Neural cell (in vitro differentiated cells): ENCODE results near the gene C9orf57. TPM values are rescaled to one million over a fixed set of nuclear protein-coding genes. Genes with fewer than 3 reads are reported as not detected.

Experiments
- H2AFZ ChIP-seq: fragments of 200-600, 300-800 bp; sonication (generic), shearing (Covaris generic); 2 replicates; pipeline ENCODE4 v1.6.0; 2014; ENCODE audit warnings: low read depth, mild to moderate bottlenecking, antibody characterized with exemption, low read length, moderate library complexity
- H3F3A ChIP-seq: fragments of 200-600 bp; shearing (Covaris generic); 2 replicates; pipeline ENCODE4 v1.6.1; 2016; ENCODE audit warnings: mild to moderate bottlenecking, moderate library complexity, mixed read lengths, antibody characterized with exemption, low read length; ENCODE audit not compliant: insufficient read depth, poor library complexity, severe bottlenecking
- H3K27ac ChIP-seq: fragments of 200-600, 300-800 bp; sonication (generic), shearing (Covaris generic); 2 replicates; pipeline ENCODE4 v1.5.1; 2014; ENCODE audit warnings: mild to moderate bottlenecking, low read length, moderate library complexity
- H3K27me3 ChIP-seq: fragments of 300-800, 200-600 bp; sonication (generic), shearing (Covaris generic); 2 replicates; pipeline ENCODE4 v1.6.0; 2014; ENCODE audit warnings: mild to moderate bottlenecking, low read depth, low read length, moderate library complexity; ENCODE audit not compliant: insufficient read depth
- H3K36me3 ChIP-seq: fragments of 300-800, 200-600 bp; sonication (generic), shearing (Covaris generic); 2 replicates; pipeline ENCODE4 v1.5.1; 2014; ENCODE audit warnings: mild to moderate bottlenecking, antibody characterized with exemption, low read length, moderate library complexity; ENCODE audit not compliant: insufficient read depth
- H3K4me2 ChIP-seq: fragments of 300-800, 200-600 bp; sonication (generic), shearing (Covaris generic); 2 replicates; pipeline ENCODE4 v1.6.0; 2014; ENCODE audit warnings: mild to moderate bottlenecking, low read length
- H3K4me3 ChIP-seq: fragments of 300-800, 200-600 bp; sonication (generic), shearing (Covaris generic); 2 replicates; pipeline ENCODE4 v1.5.1; 2014; ENCODE audit warnings: mild to moderate bottlenecking, low read length, moderate library complexity
- H3K79me2 ChIP-seq: fragments of 200-600 bp; shearing (Covaris generic); replicated peaks from 2 replicates; pipeline ENCODE4 v1.6.0; 2014; ENCODE audit warnings: mild to moderate bottlenecking, low read length, moderate library complexity; ENCODE audit not compliant: insufficient read depth
- H3K9ac ChIP-seq: fragments of 300-800, 200-600 bp; sonication (generic), shearing (Covaris generic); 2 replicates; pipeline ENCODE4 v1.6.1; 2016; ENCODE audit warnings: mild to moderate bottlenecking, low read length, mixed read lengths
- H3K9me2 ChIP-seq: fragments of 200-600 bp; shearing (Covaris generic); 2 replicates; pipeline ENCODE4 v1.6.1; 2016; ENCODE audit warnings: mild to moderate bottlenecking, low read length, mixed read lengths; ENCODE audit not compliant: insufficient read depth
- H3K9me3 ChIP-seq: fragments of 200-600, 300-800 bp; sonication (generic), shearing (Covaris generic); 2 replicates; pipeline ENCODE4 v1.6.1; 2016; ENCODE audit warnings: mild to moderate bottlenecking, mixed run types, low read length, moderate library complexity, mixed read lengths
- H4K20me1 ChIP-seq: fragments of 200-600 bp; shearing (Covaris generic); 2 replicates; pipeline ENCODE4 v1.6.1; 2016; ENCODE audit warnings: mild to moderate bottlenecking, mixed run types; ENCODE audit not compliant: insufficient read depth
- EP300 ChIP-seq: fragments of 450-650 bp; conservative IDR thresholded peaks from 2 replicates; pipeline ENCODE4 v1.6.1; 2014; ENCODE audit warnings: antibody characterized with exemption, mild to moderate bottlenecking, moderate library complexity; ENCODE audit not compliant: poor library complexity, severe bottlenecking
- EZH2 ChIP-seq: fragments of 200-600, 300-800 bp; shearing (Covaris generic), sonication (generic); IDR thresholded peaks from 2 replicates; pipeline ENCODE4 v1.6.1; 2014; ENCODE audit warnings: antibody characterized with exemption, low read length, borderline replicate concordance, mild to moderate bottlenecking; ENCODE audit not compliant: insufficient read depth, poor library complexity, severe bottlenecking
- MXI1 ChIP-seq: fragments of 450-650 bp; conservative IDR thresholded peaks from 2 replicates; pipeline ENCODE4 v1.6.1; 2014; ENCODE audit warnings: antibody characterized with exemption, mild to moderate bottlenecking; ENCODE audit not compliant: poor library complexity, severe bottlenecking
- POLR2AphosphoS5 ChIP-seq: IDR thresholded peaks from 2 replicates; pipeline ENCODE4 v1.6.1; 2012
- RAD21 ChIP-seq: fragments of 450-650 bp; conservative IDR thresholded peaks from 2 replicates; pipeline ENCODE4 v1.6.1; 2014; ENCODE audit warnings: antibody characterized with exemption, mild to moderate bottlenecking, moderate library complexity
- SMC3 ChIP-seq: fragments of 450-650 bp; conservative IDR thresholded peaks from 2 replicates; pipeline ENCODE4 v1.6.1; 2014; ENCODE audit warnings: antibody characterized with exemption, mild to moderate bottlenecking, moderate library complexity; ENCODE audit not compliant: poor library complexity
- TAF1 ChIP-seq: IDR thresholded peaks from 2 replicates; pipeline ENCODE4 v1.6.1; 2012; ENCODE audit warnings: low read depth
- polyA plus RNA-seq: library from polyadenylated mRNA; depleted of rRNA; stranded (reverse); fragments of >200 nt; gene quantifications from 2 replicates; pipeline ENCODE4 v1.2.3, GENCODE V29; 2014
- TF ChIP-seq, protein P1 (sequence below): fragments of 450-650 bp; IDR thresholded peaks from 2 replicates; pipeline ENCODE4 v1.5.1; 2014; ENCODE audit warnings: antibody characterized with exemption, mild to moderate bottlenecking, moderate library complexity; ENCODE audit not compliant: poor library complexity, severe bottlenecking
- TF ChIP-seq, protein P2 (sequence below): IDR thresholded peaks from 2 replicates; pipeline ENCODE4 v1.6.1; 2012; ENCODE audit warnings: borderline replicate concordance

Gene C9orf57
- polyA plus RNA-seq, 1 donor from 2014 or later, result not detected

DNA sequence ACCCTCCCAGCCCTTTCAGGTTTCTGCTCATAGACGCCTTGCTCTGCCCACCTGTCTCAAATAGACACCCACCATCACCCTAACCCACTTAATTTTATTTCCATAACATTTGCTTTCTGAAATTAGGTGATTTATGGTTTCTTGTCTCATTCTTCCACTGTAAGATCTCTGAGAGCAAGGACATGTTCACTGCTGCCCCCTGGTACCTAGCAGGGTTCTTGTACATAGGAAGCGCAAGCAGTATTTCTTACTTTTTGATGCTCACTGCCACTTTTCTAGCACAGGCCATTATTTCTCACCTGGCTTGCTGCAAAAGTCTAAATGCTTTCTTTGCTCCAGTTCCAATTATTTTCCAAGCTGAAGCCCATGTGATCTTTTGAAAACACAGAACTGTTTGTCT lies 16.8 kb downstream of the C9orf57 start:
- H4K20me1 ChIP-seq, result no peaks in the 10 kb centered on the region
- H3K9ac ChIP-seq, result no peak overlapping the region
- no peak overlapping the region for H3K27ac ChIP-seq
- H3K4me3 ChIP-seq, result no peak overlapping the region
- H3K27me3 ChIP-seq, result no peaks in the 10 kb centered on the region
- no peaks in the 10 kb centered on the region for H3K36me3 ChIP-seq
- no peaks in the 10 kb centered on the region for H3K79me2 ChIP-seq
- H3F3A ChIP-seq, result no peaks in the 10 kb centered on the region
- no peak overlapping the region for H2AFZ ChIP-seq
- TF ChIP-seq, protein P1, sequence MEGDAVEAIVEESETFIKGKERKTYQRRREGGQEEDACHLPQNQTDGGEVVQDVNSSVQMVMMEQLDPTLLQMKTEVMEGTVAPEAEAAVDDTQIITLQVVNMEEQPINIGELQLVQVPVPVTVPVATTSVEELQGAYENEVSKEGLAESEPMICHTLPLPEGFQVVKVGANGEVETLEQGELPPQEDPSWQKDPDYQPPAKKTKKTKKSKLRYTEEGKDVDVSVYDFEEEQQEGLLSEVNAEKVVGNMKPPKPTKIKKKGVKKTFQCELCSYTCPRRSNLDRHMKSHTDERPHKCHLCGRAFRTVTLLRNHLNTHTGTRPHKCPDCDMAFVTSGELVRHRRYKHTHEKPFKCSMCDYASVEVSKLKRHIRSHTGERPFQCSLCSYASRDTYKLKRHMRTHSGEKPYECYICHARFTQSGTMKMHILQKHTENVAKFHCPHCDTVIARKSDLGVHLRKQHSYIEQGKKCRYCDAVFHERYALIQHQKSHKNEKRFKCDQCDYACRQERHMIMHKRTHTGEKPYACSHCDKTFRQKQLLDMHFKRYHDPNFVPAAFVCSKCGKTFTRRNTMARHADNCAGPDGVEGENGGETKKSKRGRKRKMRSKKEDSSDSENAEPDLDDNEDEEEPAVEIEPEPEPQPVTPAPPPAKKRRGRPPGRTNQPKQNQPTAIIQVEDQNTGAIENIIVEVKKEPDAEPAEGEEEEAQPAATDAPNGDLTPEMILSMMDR, result no peak
- TF ChIP-seq, protein P2, sequence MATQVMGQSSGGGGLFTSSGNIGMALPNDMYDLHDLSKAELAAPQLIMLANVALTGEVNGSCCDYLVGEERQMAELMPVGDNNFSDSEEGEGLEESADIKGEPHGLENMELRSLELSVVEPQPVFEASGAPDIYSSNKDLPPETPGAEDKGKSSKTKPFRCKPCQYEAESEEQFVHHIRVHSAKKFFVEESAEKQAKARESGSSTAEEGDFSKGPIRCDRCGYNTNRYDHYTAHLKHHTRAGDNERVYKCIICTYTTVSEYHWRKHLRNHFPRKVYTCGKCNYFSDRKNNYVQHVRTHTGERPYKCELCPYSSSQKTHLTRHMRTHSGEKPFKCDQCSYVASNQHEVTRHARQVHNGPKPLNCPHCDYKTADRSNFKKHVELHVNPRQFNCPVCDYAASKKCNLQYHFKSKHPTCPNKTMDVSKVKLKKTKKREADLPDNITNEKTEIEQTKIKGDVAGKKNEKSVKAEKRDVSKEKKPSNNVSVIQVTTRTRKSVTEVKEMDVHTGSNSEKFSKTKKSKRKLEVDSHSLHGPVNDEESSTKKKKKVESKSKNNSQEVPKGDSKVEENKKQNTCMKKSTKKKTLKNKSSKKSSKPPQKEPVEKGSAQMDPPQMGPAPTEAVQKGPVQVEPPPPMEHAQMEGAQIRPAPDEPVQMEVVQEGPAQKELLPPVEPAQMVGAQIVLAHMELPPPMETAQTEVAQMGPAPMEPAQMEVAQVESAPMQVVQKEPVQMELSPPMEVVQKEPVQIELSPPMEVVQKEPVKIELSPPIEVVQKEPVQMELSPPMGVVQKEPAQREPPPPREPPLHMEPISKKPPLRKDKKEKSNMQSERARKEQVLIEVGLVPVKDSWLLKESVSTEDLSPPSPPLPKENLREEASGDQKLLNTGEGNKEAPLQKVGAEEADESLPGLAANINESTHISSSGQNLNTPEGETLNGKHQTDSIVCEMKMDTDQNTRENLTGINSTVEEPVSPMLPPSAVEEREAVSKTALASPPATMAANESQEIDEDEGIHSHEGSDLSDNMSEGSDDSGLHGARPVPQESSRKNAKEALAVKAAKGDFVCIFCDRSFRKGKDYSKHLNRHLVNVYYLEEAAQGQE, result no peak
- no peak for TF ChIP-seq EZH2
- TF ChIP-seq SMC3, result no peak
- no peak for TF ChIP-seq POLR2AphosphoS5
- no peak for TF ChIP-seq RAD21
- TF ChIP-seq MXI1, result no peak
- TF ChIP-seq TAF1, result no peak
- no peak for TF ChIP-seq EP300
- no peaks in the 10 kb centered on the region for H3K9me2 ChIP-seq
- no peak overlapping the region for H3K4me2 ChIP-seq
- H3K9me3 ChIP-seq, result no peaks in the 10 kb centered on the region

DNA sequence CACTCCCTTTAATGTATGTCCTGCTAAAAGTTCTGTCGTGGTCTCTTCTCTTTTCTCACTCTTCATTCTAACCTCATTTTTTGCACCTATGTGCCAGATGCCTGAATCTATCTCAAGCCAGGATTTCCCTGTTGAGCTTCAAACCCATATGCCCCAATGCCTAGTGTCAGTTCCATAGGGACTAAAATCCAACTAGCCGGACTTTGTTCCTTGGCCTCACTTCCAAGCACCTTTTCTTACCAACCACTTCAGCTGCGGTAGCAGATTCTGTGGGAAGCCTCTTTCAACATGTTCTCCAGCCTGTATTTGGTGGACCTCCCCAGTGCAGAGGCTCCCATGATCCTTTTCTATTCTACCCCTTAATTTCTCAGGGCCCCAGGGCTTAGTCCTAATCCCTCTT lies 17.5 kb downstream of the C9orf57 start:
- Histone ChIP-seq H3K27me3 (no peaks in the 10 kb centered on the region), H3K79me2 (no peaks in the 10 kb centered on the region), H3K9ac (no peak overlapping the region), H3K9me2 (no peaks in the 10 kb centered on the region), H3K4me2 (no peak overlapping the region), H3K36me3 (no peaks in the 10 kb centered on the region), H3K27ac (no peak overlapping the region), H3F3A (no peaks in the 10 kb centered on the region), H3K9me3 (no peaks in the 10 kb centered on the region), H4K20me1 (no peaks in the 10 kb centered on the region), H2AFZ (no peak overlapping the region), H3K4me3 (no peak overlapping the region)
- TF ChIP-seq EZH2 (no peak), RAD21 (no peak), POLR2AphosphoS5 (no peak), MXI1 (no peak), TAF1 (no peak), EP300 (no peak), SMC3 (no peak)
- TF ChIP-seq, protein P2, result no peak
- TF ChIP-seq, protein P1, result no peak
